Measurements from ENCODE around the gene MBOAT7. TPM values are rescaled to one million over a fixed set of nuclear protein-coding genes. Genes with fewer than 3 reads are reported as not detected.

Gene MBOAT7
- polyA plus RNA-seq, 2 of the 4 experiments (the other 2 are of a cell fraction) = 42.1 to 142 TPM

GRCh38 chr19:54123682-54124081 is 65.7 kb downstream of the MBOAT7 start:
- no peak overlapping the region for H3K4me3 ChIP-seq
- 92% methylated on average over 16 of the region's 17 CpGs for WGBS (ENCODE audit: missing lambda C conversion rate)
- H3K4me1 ChIP-seq = no peaks in the 10 kb centered on the region
- no peak overlapping the region for H3K27ac ChIP-seq
- DNase-seq (ENCODE audit: low read depth in 1 of 2, low spot score in 1 of 2) (no peak), FAIRE-seq (no peak), ATAC-seq (no peak)
- CTCF ChIA-PET = interaction anchor here (1.1 to 3.2 kb wide), 3 partner anchors 9 to 45 kb away, joined by 3 to 8 read pairs (median 4); partner anchors contain the start of gene CNOT3
- no peak for TF ChIP-seq FOXS1 (CRISPR knock-in tag; IDR thresholded peaks at IDR 0.05)
- POLR2A ChIA-PET = interaction anchor here (0.9 to 2.4 kb wide), 2 partner anchors 8 to 13 kb away, joined by 5 to 10 read pairs; partner anchors contain the start of genes CNOT3, PRPF31 and TFPT
- no peaks in the 10 kb centered on the region for H3K9me3 ChIP-seq
- no peak overlapping the region for H3K4me2 ChIP-seq

Other genes with a start within 250 kb of the MBOAT7 start
- gene CACNG8, start 226.6 kb downstream of the MBOAT7 start, polyA plus RNA-seq (2011; rRNA removed) = 1.1 and 1.5 TPM in 2 replicates
- gene CACNG8, start 226.6 kb downstream of the MBOAT7 start, polyA plus RNA-seq (2017; fragmentation: RNase III; extraction: RNeasy Plus Mini Kit Qiagen cat#74134 plus additional on column Dnase treatment) = 4.6 to 6.9 TPM (median 5.8 TPM) in 3 replicates
- gene CACNG6, start 197.9 kb downstream of the MBOAT7 start, polyA plus RNA-seq (2011; rRNA removed) = 15.6 and 16.2 TPM in 2 replicates
- gene CACNG6, start 197.9 kb downstream of the MBOAT7 start, polyA plus RNA-seq (2017; fragmentation: RNase III; extraction: RNeasy Plus Mini Kit Qiagen cat#74134 plus additional on column Dnase treatment) = 4.4 to 8.2 TPM (median 7.3 TPM) in 3 replicates
- 0.25 and 0.28 TPM in 2 replicates for gene VSTM1, start 125.7 kb downstream of the MBOAT7 start, polyA plus RNA-seq (2011; rRNA removed)
- gene VSTM1, start 125.7 kb downstream of the MBOAT7 start, polyA plus RNA-seq (2017; fragmentation: RNase III; extraction: RNeasy Plus Mini Kit Qiagen cat#74134 plus additional on column Dnase treatment) = 0.50 to 0.94 TPM (median 0.53 TPM) in 3 replicates
- gene TARM1, start 108.2 kb downstream of the MBOAT7 start, polyA plus RNA-seq (2011; rRNA removed) = not detected in 2 replicates
- not detected in 3 replicates for gene TARM1, start 108.2 kb downstream of the MBOAT7 start, polyA plus RNA-seq (2017; fragmentation: RNase III; extraction: RNeasy Plus Mini Kit Qiagen cat#74134 plus additional on column Dnase treatment)
- gene OSCAR, start 88.8 kb downstream of the MBOAT7 start, polyA plus RNA-seq (2011; rRNA removed) = 0.26 and 0.33 TPM in 2 replicates
- gene OSCAR, start 88.8 kb downstream of the MBOAT7 start, polyA plus RNA-seq (2017; fragmentation: RNase III; extraction: RNeasy Plus Mini Kit Qiagen cat#74134 plus additional on column Dnase treatment) = 0.28 to 0.63 TPM (median 0.31 TPM) in 3 replicates
- gene NDUFA3, start 86.7 kb downstream of the MBOAT7 start, polyA plus RNA-seq (2011; rRNA removed) = 36.5 and 43.5 TPM in 2 replicates
- 188 to 198 TPM (median 190 TPM) in 3 replicates for gene NDUFA3, start 86.7 kb downstream of the MBOAT7 start, polyA plus RNA-seq (2017; fragmentation: RNase III; extraction: RNeasy Plus Mini Kit Qiagen cat#74134 plus additional on column Dnase treatment)
- gene TFPT, start 73.9 kb downstream of the MBOAT7 start, polyA plus RNA-seq (2011; rRNA removed) = 10.8 and 16.1 TPM in 2 replicates
- gene TFPT, start 73.9 kb downstream of the MBOAT7 start, polyA plus RNA-seq (2017; fragmentation: RNase III; extraction: RNeasy Plus Mini Kit Qiagen cat#74134 plus additional on column Dnase treatment) = 26.1 to 29.2 TPM (median 26.6 TPM) in 3 replicates
- gene PRPF31, start 73.8 kb downstream of the MBOAT7 start, polyA plus RNA-seq (2011; rRNA removed) = 66.9 and 69.8 TPM in 2 replicates
- gene PRPF31, start 73.8 kb downstream of the MBOAT7 start, polyA plus RNA-seq (2017; fragmentation: RNase III; extraction: RNeasy Plus Mini Kit Qiagen cat#74134 plus additional on column Dnase treatment) = 164 to 169 TPM (median 164 TPM) in 3 replicates
- gene CNOT3, start 51.8 kb downstream of the MBOAT7 start, polyA plus RNA-seq (2011; rRNA removed) = 24.9 and 28.3 TPM in 2 replicates
- gene CNOT3, start 51.8 kb downstream of the MBOAT7 start, polyA plus RNA-seq (2017; fragmentation: RNase III; extraction: RNeasy Plus Mini Kit Qiagen cat#74134 plus additional on column Dnase treatment) = 59.2 to 62.6 TPM (median 62.4 TPM) in 3 replicates
- gene LENG1, start 29.9 kb downstream of the MBOAT7 start, polyA plus RNA-seq (2011; rRNA removed) = 6.8 and 13.3 TPM in 2 replicates
- gene LENG1, start 29.9 kb downstream of the MBOAT7 start, polyA plus RNA-seq (2017; fragmentation: RNase III; extraction: RNeasy Plus Mini Kit Qiagen cat#74134 plus additional on column Dnase treatment) = 11.1 to 13.9 TPM (median 13.8 TPM) in 3 replicates
- gene TMC4, start 16.4 kb downstream of the MBOAT7 start, polyA plus RNA-seq (2011; rRNA removed) = 0.61 and 0.84 TPM in 2 replicates
- 0.85 to 1.5 TPM (median 1.2 TPM) in 3 replicates for gene TMC4, start 16.4 kb downstream of the MBOAT7 start, polyA plus RNA-seq (2017; fragmentation: RNase III; extraction: RNeasy Plus Mini Kit Qiagen cat#74134 plus additional on column Dnase treatment)
- 53.4 and 61.1 TPM in 2 replicates for gene TSEN34, start 1.7 kb upstream of the MBOAT7 start, polyA plus RNA-seq (2011; rRNA removed)
- 79.0 to 90.9 TPM (median 87.7 TPM) in 3 replicates for gene TSEN34, start 1.7 kb upstream of the MBOAT7 start, polyA plus RNA-seq (2017; fragmentation: RNase III; extraction: RNeasy Plus Mini Kit Qiagen cat#74134 plus additional on column Dnase treatment)
- gene RPS9, start 11.3 kb upstream of the MBOAT7 start, polyA plus RNA-seq (2011; rRNA removed) = 1,440 and 1,504 TPM in 2 replicates
- gene RPS9, start 11.3 kb upstream of the MBOAT7 start, polyA plus RNA-seq (2017; fragmentation: RNase III; extraction: RNeasy Plus Mini Kit Qiagen cat#74134 plus additional on column Dnase treatment) = 1,990 to 2,154 TPM (median 2,057 TPM) in 3 replicates
- not detected in 2 replicates for gene LILRB3, start 33.4 kb upstream of the MBOAT7 start, polyA plus RNA-seq (2011; rRNA removed)
- gene LILRB3, start 33.4 kb upstream of the MBOAT7 start, polyA plus RNA-seq (2017; fragmentation: RNase III; extraction: RNeasy Plus Mini Kit Qiagen cat#74134 plus additional on column Dnase treatment) = not detected in 3 replicates
- not detected in 2 replicates for gene LILRA6, start 53.2 kb upstream of the MBOAT7 start, polyA plus RNA-seq (2011; rRNA removed)
- not detected in 3 replicates for gene LILRA6, start 53.2 kb upstream of the MBOAT7 start, polyA plus RNA-seq (2017; fragmentation: RNase III; extraction: RNeasy Plus Mini Kit Qiagen cat#74134 plus additional on column Dnase treatment)
- gene LILRB5, start 67.7 kb upstream of the MBOAT7 start, polyA plus RNA-seq (2011; rRNA removed) = not detected in 2 replicates
- gene LILRB5, start 67.7 kb upstream of the MBOAT7 start, polyA plus RNA-seq (2017; fragmentation: RNase III; extraction: RNeasy Plus Mini Kit Qiagen cat#74134 plus additional on column Dnase treatment) = not detected in 3 replicates
- gene LILRB2, start 91.5 kb upstream of the MBOAT7 start, polyA plus RNA-seq (2011; rRNA removed) = not detected in 2 replicates
- not detected in 3 replicates for gene LILRB2, start 91.5 kb upstream of the MBOAT7 start, polyA plus RNA-seq (2017; fragmentation: RNase III; extraction: RNeasy Plus Mini Kit Qiagen cat#74134 plus additional on column Dnase treatment)
- gene LILRA5, start 123.6 kb upstream of the MBOAT7 start, polyA plus RNA-seq (2011; rRNA removed) = not detected in 2 replicates
- gene LILRA5, start 123.6 kb upstream of the MBOAT7 start, polyA plus RNA-seq (2017; fragmentation: RNase III; extraction: RNeasy Plus Mini Kit Qiagen cat#74134 plus additional on column Dnase treatment) = not detected in 3 replicates
- gene LILRA4, start 149.6 kb upstream of the MBOAT7 start, polyA plus RNA-seq (2011; rRNA removed) = not detected in 2 replicates
- not detected in 3 replicates for gene LILRA4, start 149.6 kb upstream of the MBOAT7 start, polyA plus RNA-seq (2017; fragmentation: RNase III; extraction: RNeasy Plus Mini Kit Qiagen cat#74134 plus additional on column Dnase treatment)
- not detected in 2 replicates for gene LAIR1, start 175.4 kb upstream of the MBOAT7 start, polyA plus RNA-seq (2011; rRNA removed)
- gene LAIR1, start 175.4 kb upstream of the MBOAT7 start, polyA plus RNA-seq (2017; fragmentation: RNase III; extraction: RNeasy Plus Mini Kit Qiagen cat#74134 plus additional on column Dnase treatment) = not detected in 3 replicates
- gene TTYH1, start 225.9 kb upstream of the MBOAT7 start, polyA plus RNA-seq (2011; rRNA removed) = 0.31 and 0.56 TPM in 2 replicates
- 0.15 to 0.32 TPM in 2 of 3 replicates, not detected in the other for gene TTYH1, start 225.9 kb upstream of the MBOAT7 start, polyA plus RNA-seq (2017; fragmentation: RNase III; extraction: RNeasy Plus Mini Kit Qiagen cat#74134 plus additional on column Dnase treatment)

Measured in A549 (cell line).